DMS114 treated with DMSO at 0.1 percent for 48 hours (cell line): ENCODE results near the gene SEC22C.
"Not testable (repeated sequence)": the region's sequence is repeated elsewhere in the genome, so short reads cannot be mapped to it uniquely, and the experiment has no call there.

Source experiments
- DNase-seq: peaks from one replicate; lab custom pipeline; 2025; ENCODE audit not compliant: unreplicated experiment; lab: John Stamatoyannopoulos, UW

The SEC22C gene

GRCh38 chr3:42582474-42583070 lies 805 bp upstream of the SEC22C start:
- DNase-seq: no peak

GRCh38 chr3:42581400-42581708 lies 413 bp downstream of the SEC22C start:
- no peak for DNase-seq

DNA sequence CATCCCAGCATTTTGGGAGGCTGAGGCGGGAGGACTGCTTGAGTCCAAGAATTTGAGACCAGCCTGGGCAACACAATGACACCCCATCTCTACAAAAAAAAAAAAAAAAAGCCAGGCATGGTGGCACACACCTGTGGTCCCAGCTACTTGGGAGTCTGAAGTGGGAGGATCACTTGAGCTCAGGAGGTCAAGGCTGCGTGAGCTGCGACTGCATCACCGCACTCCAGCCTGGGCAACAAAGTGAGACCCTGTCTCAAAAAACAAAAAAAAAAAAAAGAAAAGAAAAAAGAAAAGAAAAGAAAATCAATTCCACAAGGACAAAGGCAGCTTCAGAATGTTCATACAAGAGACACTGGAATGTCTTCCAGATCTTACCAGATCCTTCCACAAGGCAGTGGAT lies 2.4 kb downstream of the SEC22C start:
- DNase-seq: not testable (repeated sequence)

DNA sequence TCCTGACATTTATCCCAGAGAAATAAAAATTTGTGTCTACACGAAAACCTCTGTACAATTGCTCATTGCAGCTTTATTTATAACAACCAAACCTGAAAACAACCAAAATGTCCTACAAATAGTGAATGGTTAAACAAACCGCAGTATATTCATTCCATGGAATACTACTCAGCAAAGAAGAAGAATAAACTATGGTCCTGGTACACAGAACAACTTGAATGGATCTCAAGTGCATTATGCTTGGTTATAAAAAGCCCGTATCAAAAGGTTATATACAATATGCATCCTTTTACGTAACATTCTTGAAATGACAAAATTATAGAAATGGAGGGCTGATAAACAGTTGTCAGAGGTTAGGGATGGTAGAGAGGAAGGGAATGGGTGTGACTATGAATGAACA lies 3.7 kb downstream of the SEC22C start:
- DNase-seq: no peak

- no peak for DNase-seq
Observed at GRCh38 chr3:42575137-42575741, 6.5 kb downstream of the SEC22C start.

DNA sequence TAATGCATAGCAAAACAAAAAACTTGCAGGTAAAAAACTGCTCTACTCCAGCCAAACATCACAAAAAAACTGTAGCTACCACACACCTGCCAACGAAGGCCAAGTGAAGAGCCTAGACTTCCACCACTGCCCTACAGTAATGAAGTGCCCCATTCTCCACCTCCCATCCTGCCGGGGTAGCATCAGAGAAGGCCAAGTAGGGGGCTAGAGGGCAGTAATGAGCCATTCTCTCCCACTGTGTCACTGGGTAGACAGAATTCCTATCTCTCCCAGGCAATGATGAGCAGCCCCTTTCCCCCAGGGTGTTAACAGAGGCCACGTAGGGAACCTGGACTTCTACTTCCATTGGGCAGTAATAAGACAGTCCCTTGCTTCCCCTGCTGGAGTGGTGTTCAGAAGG lies 9.5 kb downstream of the SEC22C start:
- DNase-seq: peak; percentile 11

GRCh38 chr3:42569593-42570142 lies 12.1 kb downstream of the SEC22C start:
- no peak for DNase-seq

- DNase-seq: no peak
Observed at GRCh38 chr3:42562047-42562907, 19.5 kb downstream of the SEC22C start.

DNA sequence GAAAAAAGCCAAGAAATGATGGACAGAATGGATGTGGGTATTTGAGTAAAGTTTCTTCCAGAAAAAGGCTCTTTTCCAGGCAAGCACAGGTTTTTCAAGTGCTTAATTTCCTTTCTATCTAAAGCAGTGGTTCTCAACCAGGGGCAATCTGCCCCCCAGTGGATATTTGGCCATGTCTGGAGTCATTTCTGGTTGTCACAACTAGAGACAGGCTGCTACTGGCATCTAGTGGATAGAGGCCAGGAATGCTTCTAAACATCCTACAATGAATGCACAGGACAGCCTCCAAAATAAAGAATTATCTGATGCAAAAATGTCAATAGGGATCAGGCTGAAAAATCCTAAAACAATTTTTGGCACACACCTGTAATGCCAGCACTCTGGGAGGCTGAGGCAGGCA lies 23.9 kb downstream of the SEC22C start:
- no peak for DNase-seq

GRCh38 chr3:42556817-42557216 lies 24.9 kb downstream of the SEC22C start:
- not testable (repeated sequence) for DNase-seq

DNA sequence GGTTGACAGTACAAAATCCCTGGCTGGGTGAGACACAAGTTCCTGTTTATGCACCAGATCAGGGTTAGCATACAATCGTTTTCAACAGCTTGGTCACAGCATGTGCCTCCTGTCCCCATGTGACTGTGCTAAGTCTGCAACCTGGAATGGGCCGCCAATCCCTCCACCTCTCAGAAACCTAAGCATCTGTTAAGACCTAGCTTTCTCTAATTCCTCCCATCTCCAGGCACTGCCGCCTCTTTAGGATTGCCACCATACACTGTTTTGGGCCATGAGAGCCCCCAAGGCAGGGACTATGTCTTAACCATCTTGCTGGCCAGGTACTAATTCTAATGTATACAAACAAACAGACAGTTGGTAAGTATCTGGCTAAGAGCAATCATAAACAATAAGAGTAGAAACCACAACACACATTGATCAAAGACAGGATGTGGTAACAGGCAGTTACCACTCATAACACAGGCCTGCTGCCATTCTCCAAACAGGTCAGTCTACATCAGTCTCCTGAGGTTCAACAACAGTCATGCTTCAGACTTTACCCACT lies 25.6 kb downstream of the SEC22C start:
- no peak for DNase-seq

GRCh38 chr3:42552830-42553229 lies 28.9 kb downstream of the SEC22C start:
- no peak for DNase-seq

DNA sequence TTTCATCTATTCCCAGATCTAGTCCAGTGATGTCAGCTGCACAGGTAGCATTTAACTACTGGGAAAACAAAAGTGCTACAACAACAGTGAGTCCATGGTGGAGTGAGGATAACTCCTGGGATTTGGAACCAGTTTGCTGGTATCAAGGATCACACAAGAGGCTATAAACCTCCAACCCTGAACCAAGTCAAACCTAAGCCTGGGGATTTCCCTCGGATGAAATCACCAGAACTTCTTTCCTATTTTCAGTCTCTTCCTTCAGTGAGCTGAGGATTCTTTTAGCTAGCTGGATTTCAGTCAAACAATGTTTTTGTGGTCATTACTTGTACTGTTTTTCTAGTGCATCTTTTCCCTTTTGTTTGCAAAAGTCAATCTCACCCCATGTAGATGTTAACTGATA lies 31.5 kb downstream of the SEC22C start:
- DNase-seq: no peak

DNA sequence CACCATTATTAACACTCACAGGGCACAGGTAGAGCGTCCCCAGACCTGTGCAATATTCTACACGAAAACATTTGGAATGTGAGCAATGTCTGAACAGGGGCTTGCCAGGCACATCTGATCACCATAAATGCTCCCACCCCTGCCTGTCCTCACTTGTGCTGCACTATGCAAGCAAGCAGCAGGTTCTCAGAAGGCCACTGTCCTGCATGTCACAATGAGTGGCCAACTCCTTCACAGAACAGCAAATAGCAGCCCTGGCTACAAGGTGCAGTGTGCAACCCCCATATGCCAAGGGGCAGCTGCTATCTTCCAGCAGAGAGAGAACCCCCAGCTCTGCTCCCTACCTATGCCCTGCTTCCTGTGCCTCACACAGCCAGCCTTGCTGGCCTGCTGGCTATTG lies 32.6 kb downstream of the SEC22C start:
- no peak for DNase-seq

DNA sequence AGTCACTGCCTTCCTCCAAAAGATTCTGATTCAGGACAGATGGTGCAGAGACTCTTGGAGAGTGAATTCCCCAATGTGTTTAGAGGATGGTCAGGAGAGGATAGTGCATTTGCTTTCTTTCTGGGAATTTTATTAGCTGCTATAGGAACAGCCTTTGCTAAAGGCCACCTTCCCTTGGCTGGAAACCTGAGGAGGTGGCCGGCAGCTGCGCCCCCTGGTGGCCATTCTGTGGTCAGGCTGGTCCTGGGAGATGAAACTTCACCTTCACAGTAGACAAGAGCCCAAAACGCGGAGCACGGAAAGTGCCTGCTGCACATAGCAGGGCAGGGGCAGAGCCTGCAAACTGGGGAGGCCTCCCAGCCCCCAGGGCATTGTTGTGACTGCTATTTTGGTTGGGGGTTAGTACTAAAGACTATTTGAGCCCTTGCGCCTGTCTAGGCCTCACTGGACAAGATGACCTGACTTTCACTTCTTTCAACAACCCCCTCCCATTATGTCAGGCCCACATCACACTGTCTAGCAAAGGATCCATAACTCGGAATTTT lies 34.3 kb downstream of the SEC22C start:
- DNase-seq: peak; percentile 21

- no peak for DNase-seq
Observed at GRCh38 chr3:42546691-42547213, 35.0 kb downstream of the SEC22C start.

DNA sequence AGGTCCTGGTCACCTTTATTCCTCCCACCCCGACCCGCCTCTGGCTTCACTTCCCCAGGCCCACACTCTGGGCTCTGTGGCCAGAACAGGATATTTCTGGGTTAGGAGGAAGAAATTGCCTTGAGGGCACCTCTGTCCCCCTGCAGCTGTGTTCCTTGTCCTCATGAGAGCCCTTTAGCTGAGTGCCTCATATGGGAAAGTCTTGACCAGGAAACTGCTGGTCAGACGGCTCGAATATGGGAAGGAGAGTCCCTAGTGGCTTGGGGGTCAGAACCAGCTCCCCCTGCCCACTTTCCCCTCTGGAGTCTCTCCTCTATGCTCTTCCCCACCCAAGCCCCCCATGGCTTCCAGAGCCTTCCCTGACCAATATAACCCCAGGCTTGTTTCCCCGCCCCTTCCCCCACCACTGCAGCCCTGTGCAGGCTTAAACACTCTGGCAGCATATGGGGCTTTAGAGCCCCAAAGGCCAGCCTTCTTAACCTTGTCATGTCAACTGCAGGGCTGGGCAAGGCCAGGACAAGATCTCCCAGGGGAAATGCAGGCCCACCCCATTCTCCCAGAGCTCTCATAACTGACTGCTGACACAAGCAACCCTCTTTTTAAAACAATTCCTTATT lies 36.4 kb downstream of the SEC22C start:
- DNase-seq: no peak

- DNase-seq: no peak
Observed at GRCh38 chr3:42544492-42545283, 37.1 kb downstream of the SEC22C start.

- DNase-seq: no peak
Observed at GRCh38 chr3:42541079-42541478, 40.7 kb downstream of the SEC22C start.
